ENCODE measurements around the gene C2CD3. TPM values are rescaled to one million over a fixed set of nuclear protein-coding genes. Genes with fewer than 3 reads are reported as not detected.

C2CD3 gene
- total RNA-seq, 2 experiments from 2014 or later: 31.9 to 35.1 TPM

GRCh38 chr11:74025467-74026166 lies 145.2 kb downstream of the C2CD3 start:
- Histone ChIP-seq H3K27me3 (ENCODE audit: control insufficient read depth in 1 of 2, insufficient read depth in 2 of 2, low read length in 2 of 2) (no peaks in the 10 kb centered on the region), H3K36me3 (ENCODE audit: insufficient read depth, low read length) (peaks cover 3% of the 10 kb centered on the region), H3K4me1 (ENCODE audit: insufficient read depth, low read length) (peaks cover 41% of the 10 kb centered on the region), H3K4me3 (ENCODE audit: low read length) (no peak overlapping the region), H3K27ac (ENCODE audit: low read depth in 1 of 2, low read length in 2 of 2) (no peak overlapping the region), H3K9me3 (ENCODE audit: control insufficient read depth in 1 of 2, insufficient read depth in 1 of 2, low read length in 2 of 2) (no peaks in the 10 kb centered on the region)
- ATAC-seq (ENCODE audit: poor library complexity): no peak
- POLR2A ChIA-PET: no interaction called here
- Mint-ChIP-seq H3K4me3 (no peak overlapping the region), H3K27ac (no peak overlapping the region), H3K9me3 (no peaks in the 10 kb centered on the region), H3K36me3 (ENCODE audit: low read depth) (peaks cover 28% of the 10 kb centered on the region), H3K27me3 (no peaks in the 10 kb centered on the region), H3K4me1 (ENCODE audit: low read depth) (peaks cover 25% of the 10 kb centered on the region)
- CTCF ChIA-PET: interaction anchor here (0.6 kb wide), 1 partner anchor 306 kb away, joined by 3 read pairs; no protein-coding TSS in a partner anchor
- peak in 2 of 14 experiments; percentile 48 to 56 for DNase-seq
- intact Hi-C loops (cut with DNase I, micrococcal nuclease): no loop called here
- no peak for TF ChIP-seq CTCF (IDR thresholded peaks at IDR 0.05)

- no peak overlapping the region for H3K27ac Mint-ChIP-seq
- no peaks in the 10 kb centered on the region for H3K27me3 Mint-ChIP-seq
- ATAC-seq (ENCODE audit: poor library complexity): no peak
- ChIA-PET POLR2A (no interaction called here), CTCF (no interaction called here)
- peaks cover 26% of the 10 kb centered on the region for H3K36me3 Mint-ChIP-seq (ENCODE audit: low read depth)
- Histone ChIP-seq H3K27ac (ENCODE audit: low read depth in 1 of 2, low read length in 2 of 2) (no peak overlapping the region), H3K9me3 (ENCODE audit: control insufficient read depth in 1 of 2, insufficient read depth in 1 of 2, low read length in 2 of 2) (no peaks in the 10 kb centered on the region), H3K36me3 (ENCODE audit: insufficient read depth, low read length) (peaks cover 3% of the 10 kb centered on the region), H3K27me3 (ENCODE audit: control insufficient read depth in 1 of 2, insufficient read depth in 2 of 2, low read length in 2 of 2) (no peaks in the 10 kb centered on the region), H3K4me3 (ENCODE audit: low read length) (no peak overlapping the region), H3K4me1 (ENCODE audit: insufficient read depth, low read length) (peaks cover 41% of the 10 kb centered on the region)
- peaks cover 18% of the 10 kb centered on the region for H3K4me1 Mint-ChIP-seq (ENCODE audit: low read depth)
- intact Hi-C loops (cut with DNase I, micrococcal nuclease): no loop called here
- DNase-seq: peak in 2 of 14 experiments; percentile 50 to 56
- H3K4me3 Mint-ChIP-seq: no peak overlapping the region
- no peaks in the 10 kb centered on the region for H3K9me3 Mint-ChIP-seq
- TF ChIP-seq CTCF (IDR thresholded peaks at IDR 0.05): no peak
These were observed 146.4 kb downstream of the C2CD3 start for GRCh38 chr11:74024261-74025029.

- no peak for TF ChIP-seq CTCF (IDR thresholded peaks at IDR 0.05)
- H3K4me3 Mint-ChIP-seq: no peak overlapping the region
- peaks cover 3% of the 10 kb centered on the region for H3K36me3 ChIP-seq (ENCODE audit: insufficient read depth, low read length)
- H3K4me3 ChIP-seq (ENCODE audit: low read length): no peak overlapping the region
- intact Hi-C loops (cut with DNase I, micrococcal nuclease): no loop called here
- no peak for ATAC-seq (ENCODE audit: poor library complexity)
- no peaks in the 10 kb centered on the region for H3K27me3 Mint-ChIP-seq
- no peaks in the 10 kb centered on the region for H3K9me3 ChIP-seq (ENCODE audit: control insufficient read depth in 1 of 2, insufficient read depth in 1 of 2, low read length in 2 of 2)
- H3K27me3 ChIP-seq (ENCODE audit: control insufficient read depth in 1 of 2, insufficient read depth in 2 of 2, low read length in 2 of 2): no peaks in the 10 kb centered on the region
- POLR2A ChIA-PET: no interaction called here
- peaks cover 18% of the 10 kb centered on the region for H3K4me1 Mint-ChIP-seq (ENCODE audit: low read depth)
- H3K9me3 Mint-ChIP-seq: no peaks in the 10 kb centered on the region
- peaks cover 23% of the 10 kb centered on the region for H3K36me3 Mint-ChIP-seq (ENCODE audit: low read depth)
- CTCF ChIA-PET: no interaction called here
- DNase-seq: no peak
- H3K27ac ChIP-seq (ENCODE audit: low read depth in 1 of 2, low read length in 2 of 2): no peak overlapping the region
- H3K4me1 ChIP-seq (ENCODE audit: insufficient read depth, low read length): peaks cover 51% of the 10 kb centered on the region
- H3K27ac Mint-ChIP-seq: no peak overlapping the region
These were observed 147.5 kb downstream of the C2CD3 start for GRCh38 chr11:74023276-74023675.
